ENCODE data around the gene CD226. TPM values are rescaled to one million over a fixed set of nuclear protein-coding genes. Genes with fewer than 3 reads are reported as not detected.
"Not testable (repeated sequence)": the region's sequence is repeated elsewhere in the genome, so short reads cannot be mapped to it uniquely, and the experiment has no call there.

The CD226 gene
- total and polyA plus RNA-seq, 8 donors = under 0.01 to 10.5 (median 0.89) TPM; not detected in 1

- Histone ChIP-seq H3K9me3 (peaks cover 0 to 12% (median 10%) of the 10 kb centered on the region in 4 donors), H3K36me3 (peaks cover 0 to 26% (median 0%) of the 10 kb centered on the region in 4 donors), H3K27ac (no peak overlapping the region), H3K4me1 (peaks cover 0 to 8% (median 0%) of the 10 kb centered on the region in 4 donors), H3K4me3 (no peak overlapping the region), H3K27me3 (no peaks in the 10 kb centered on the region)
- intact Hi-C loops (cut with DNase I; ENCODE audit: low total_unique reads) = no loop called here
- no peak for DNase-seq
- no peak for TF ChIP-seq POLR2AphosphoS5 (IDR thresholded peaks at IDR 0.05)
- no peak for TF ChIP-seq POLR2A (IDR thresholded peaks at IDR 0.05)
- WGBS, 5 donors = 72 to 89% (median 82%) methylated on average over 2 of the region's 2 CpGs
Measured at GRCh38 chr18:69981948-69982347, 34.3 kb upstream of the CD226 start.

GRCh38 chr18:69980982-69981804 lies 33.5 kb upstream of the CD226 start:
- H3K4me3 ChIP-seq = no peak overlapping the region
- peaks cover 0 to 8% (median 0%) of the 10 kb centered on the region in 4 donors for H3K4me1 ChIP-seq
- DNase-seq = no peak
- 67 to 86% (median 69%) methylated on average over 3 of the region's 3 CpGs for WGBS, 5 donors
- TF ChIP-seq POLR2A (IDR thresholded peaks at IDR 0.05) = no peak
- no peak for TF ChIP-seq EP300 (IDR thresholded peaks at IDR 0.05)
- TF ChIP-seq POLR2AphosphoS5 (IDR thresholded peaks at IDR 0.05) = no peak
- TF ChIP-seq CTCF (IDR thresholded peaks at IDR 0.05) = no peak
- H3K9me3 ChIP-seq = peaks cover 0 to 19% (median 17%) of the 10 kb centered on the region in 4 donors
- H3K36me3 ChIP-seq = peaks cover 0 to 18% (median 0%) of the 10 kb centered on the region in 4 donors
- intact Hi-C loops (cut with DNase I; ENCODE audit: low total_unique reads) = no loop called here
- H3K27ac ChIP-seq = no peak overlapping the region
- no peaks in the 10 kb centered on the region for H3K27me3 ChIP-seq

GRCh38 chr18:69980509-69980908 lies 32.8 kb upstream of the CD226 start:
- H3K27ac ChIP-seq = no peak overlapping the region
- peaks cover 0 to 8% (median 0%) of the 10 kb centered on the region in 4 donors for H3K4me1 ChIP-seq
- TF ChIP-seq POLR2A (IDR thresholded peaks at IDR 0.05) (no peak), CTCF (IDR thresholded peaks at IDR 0.05) (no peak), EP300 (IDR thresholded peaks at IDR 0.05) (no peak), POLR2AphosphoS5 (IDR thresholded peaks at IDR 0.05) (no peak)
- DNase-seq = no peak
- no peak overlapping the region for H3K4me3 ChIP-seq
- peaks cover 0 to 12% (median 0%) of the 10 kb centered on the region in 4 donors for H3K36me3 ChIP-seq
- intact Hi-C loops (cut with DNase I; ENCODE audit: low total_unique reads) = no loop called here
- H3K9me3 ChIP-seq = peaks cover 0 to 23% (median 22%) of the 10 kb centered on the region in 4 donors
- WGBS, 5 donors = 59 to 67% (median 65%) methylated on average over 4 of the region's 4 CpGs
- H3K27me3 ChIP-seq = no peaks in the 10 kb centered on the region

GRCh38 chr18:69978732-69979715 lies 31.4 kb upstream of the CD226 start:
- no peak overlapping the region for H3K4me3 ChIP-seq
- 84 to 88% (median 86%) methylated on average over 13 of the region's 13 CpGs for WGBS, 5 donors
- H3K27me3 ChIP-seq = no peaks in the 10 kb centered on the region
- intact Hi-C loops (cut with DNase I; ENCODE audit: low total_unique reads) = no loop called here
- no peak for TF ChIP-seq EP300 (IDR thresholded peaks at IDR 0.05)
- TF ChIP-seq POLR2AphosphoS5 (IDR thresholded peaks at IDR 0.05) = no peak
- no peak for TF ChIP-seq CTCF (IDR thresholded peaks at IDR 0.05)
- no peak for TF ChIP-seq POLR2A (IDR thresholded peaks at IDR 0.05)
- no peak for DNase-seq
- peaks cover 0 to 36% (median 22%) of the 10 kb centered on the region in 4 donors for H3K9me3 ChIP-seq
- H3K27ac ChIP-seq = no peak overlapping the region
- peaks cover 0 to 8% (median 0%) of the 10 kb centered on the region in 4 donors for H3K4me1 ChIP-seq
- H3K36me3 ChIP-seq = peaks cover 0 to 11% (median 0%) of the 10 kb centered on the region in 4 donors

GRCh38 chr18:69975294-69975693 lies 27.6 kb upstream of the CD226 start:
- H3K9me3 ChIP-seq = peaks cover 0 to 53% (median 29%) of the 10 kb centered on the region in 4 donors
- intact Hi-C loops (cut with DNase I; ENCODE audit: low total_unique reads); H3K27ac ChIP-seq; H3K4me3 ChIP-seq; DNase-seq; H3K4me1 ChIP-seq; H3K27me3 ChIP-seq: not testable (repeated sequence)
- H3K36me3 ChIP-seq = peaks cover 0 to 11% (median 0%) of the 10 kb centered on the region in 4 donors
- WGBS, 5 donors = 86 to 92% (median 91%) methylated on average over 4 of the region's 4 CpGs

Data from stomach (tissue), 9 donors.